ENCODE results near the gene HS1BP3.

DNA sequence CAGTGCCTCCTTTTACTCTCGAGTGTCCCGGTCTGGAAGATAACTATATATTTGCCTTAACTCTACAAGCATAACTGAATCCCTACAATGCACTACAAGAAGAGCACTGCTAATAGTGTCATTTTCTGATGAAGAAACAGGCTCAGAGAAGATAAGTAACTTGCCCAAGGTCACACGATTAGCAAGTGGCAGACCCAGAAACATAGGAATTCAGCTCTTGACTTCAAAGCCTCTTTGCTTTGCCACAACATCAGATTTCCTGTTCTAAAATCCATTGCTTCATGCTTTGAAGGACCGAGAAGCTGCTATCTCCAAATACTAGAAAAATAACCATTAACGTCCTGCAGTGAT is 65.6 kb downstream of the HS1BP3 start:
- TF ChIP-seq, protein P1, sequence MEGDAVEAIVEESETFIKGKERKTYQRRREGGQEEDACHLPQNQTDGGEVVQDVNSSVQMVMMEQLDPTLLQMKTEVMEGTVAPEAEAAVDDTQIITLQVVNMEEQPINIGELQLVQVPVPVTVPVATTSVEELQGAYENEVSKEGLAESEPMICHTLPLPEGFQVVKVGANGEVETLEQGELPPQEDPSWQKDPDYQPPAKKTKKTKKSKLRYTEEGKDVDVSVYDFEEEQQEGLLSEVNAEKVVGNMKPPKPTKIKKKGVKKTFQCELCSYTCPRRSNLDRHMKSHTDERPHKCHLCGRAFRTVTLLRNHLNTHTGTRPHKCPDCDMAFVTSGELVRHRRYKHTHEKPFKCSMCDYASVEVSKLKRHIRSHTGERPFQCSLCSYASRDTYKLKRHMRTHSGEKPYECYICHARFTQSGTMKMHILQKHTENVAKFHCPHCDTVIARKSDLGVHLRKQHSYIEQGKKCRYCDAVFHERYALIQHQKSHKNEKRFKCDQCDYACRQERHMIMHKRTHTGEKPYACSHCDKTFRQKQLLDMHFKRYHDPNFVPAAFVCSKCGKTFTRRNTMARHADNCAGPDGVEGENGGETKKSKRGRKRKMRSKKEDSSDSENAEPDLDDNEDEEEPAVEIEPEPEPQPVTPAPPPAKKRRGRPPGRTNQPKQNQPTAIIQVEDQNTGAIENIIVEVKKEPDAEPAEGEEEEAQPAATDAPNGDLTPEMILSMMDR (IDR thresholded peaks at IDR 0.05; ENCODE audit: insufficient read depth, low read length, poor library complexity, severe bottlenecking) = no peak
- no peak for TF ChIP-seq EZH2phosphoT487 (conservative IDR thresholded peaks at IDR 0.05; ENCODE audit: low read length)
